ENCODE data around the gene FZD4.

DNA sequence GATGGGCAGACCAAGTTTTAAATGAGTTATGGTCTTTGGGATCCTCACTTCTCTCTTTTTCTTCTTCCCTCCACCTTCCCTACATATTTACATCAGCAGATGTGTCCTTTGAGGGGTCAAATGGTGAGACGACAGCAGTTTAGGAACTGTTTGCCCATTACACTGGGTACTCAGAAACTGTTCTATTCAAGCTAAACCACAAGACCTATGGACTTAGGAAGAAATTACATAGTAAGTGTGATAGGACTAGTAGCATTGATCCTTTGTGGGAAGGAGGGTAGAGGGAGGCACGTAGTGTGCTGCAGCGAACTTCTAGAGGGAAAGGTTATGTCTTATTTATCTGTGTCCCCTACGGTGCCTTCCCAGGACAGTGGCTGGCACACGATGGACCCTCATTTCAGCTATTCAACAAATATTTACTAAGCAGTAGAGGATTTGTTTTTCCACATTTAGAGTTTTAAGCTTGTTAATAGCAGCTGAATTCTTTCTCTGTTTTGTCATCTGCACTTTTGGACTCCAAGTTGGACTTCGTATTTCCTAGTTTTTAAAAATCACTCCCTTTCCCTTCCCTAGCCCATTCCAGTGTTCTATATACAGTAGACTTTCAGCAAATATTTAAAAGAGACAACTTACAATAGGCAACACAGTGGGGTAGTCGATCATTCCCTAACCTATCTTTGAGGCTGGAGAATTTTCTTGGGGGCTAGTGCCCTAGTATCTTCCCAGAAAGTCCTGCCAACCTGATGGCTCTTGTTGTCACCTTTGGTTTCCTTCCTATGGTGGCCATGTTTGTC is 13.9 kb downstream of the FZD4 start:
- TF ChIP-seq, protein P1, sequence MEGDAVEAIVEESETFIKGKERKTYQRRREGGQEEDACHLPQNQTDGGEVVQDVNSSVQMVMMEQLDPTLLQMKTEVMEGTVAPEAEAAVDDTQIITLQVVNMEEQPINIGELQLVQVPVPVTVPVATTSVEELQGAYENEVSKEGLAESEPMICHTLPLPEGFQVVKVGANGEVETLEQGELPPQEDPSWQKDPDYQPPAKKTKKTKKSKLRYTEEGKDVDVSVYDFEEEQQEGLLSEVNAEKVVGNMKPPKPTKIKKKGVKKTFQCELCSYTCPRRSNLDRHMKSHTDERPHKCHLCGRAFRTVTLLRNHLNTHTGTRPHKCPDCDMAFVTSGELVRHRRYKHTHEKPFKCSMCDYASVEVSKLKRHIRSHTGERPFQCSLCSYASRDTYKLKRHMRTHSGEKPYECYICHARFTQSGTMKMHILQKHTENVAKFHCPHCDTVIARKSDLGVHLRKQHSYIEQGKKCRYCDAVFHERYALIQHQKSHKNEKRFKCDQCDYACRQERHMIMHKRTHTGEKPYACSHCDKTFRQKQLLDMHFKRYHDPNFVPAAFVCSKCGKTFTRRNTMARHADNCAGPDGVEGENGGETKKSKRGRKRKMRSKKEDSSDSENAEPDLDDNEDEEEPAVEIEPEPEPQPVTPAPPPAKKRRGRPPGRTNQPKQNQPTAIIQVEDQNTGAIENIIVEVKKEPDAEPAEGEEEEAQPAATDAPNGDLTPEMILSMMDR (conservative IDR thresholded peaks at IDR 0.05): no peak
- no peak for TF ChIP-seq ZFX (IDR thresholded peaks at IDR 0.05)
